ENCODE results near the gene NCKIPSD.
"Not testable (repeated sequence)": the region's sequence is repeated elsewhere in the genome, so short reads cannot be mapped to it uniquely, and the experiment has no call there.

Gene NCKIPSD

DNA sequence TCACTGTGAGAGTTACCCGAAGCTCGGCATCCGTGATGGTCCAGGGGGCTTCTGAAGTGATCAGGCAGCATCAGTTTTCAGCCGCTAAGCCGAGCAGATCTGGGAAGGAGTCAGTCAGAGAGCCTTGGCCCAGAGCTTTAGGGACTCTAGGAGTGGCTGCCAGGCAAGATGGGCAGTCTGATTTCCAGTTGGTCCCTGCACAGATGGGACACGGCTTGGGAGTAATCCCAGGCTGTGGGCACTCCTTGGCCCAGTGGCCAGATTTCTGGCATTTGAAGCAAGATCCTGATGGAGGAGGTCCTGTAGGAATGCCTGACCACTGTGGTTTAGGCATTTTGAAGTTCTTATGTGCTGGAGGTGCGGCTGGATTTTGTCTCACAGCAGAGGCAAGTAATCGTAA lies 41.8 kb upstream of the NCKIPSD start:
- POLR2A ChIA-PET = no interaction called here

DNA sequence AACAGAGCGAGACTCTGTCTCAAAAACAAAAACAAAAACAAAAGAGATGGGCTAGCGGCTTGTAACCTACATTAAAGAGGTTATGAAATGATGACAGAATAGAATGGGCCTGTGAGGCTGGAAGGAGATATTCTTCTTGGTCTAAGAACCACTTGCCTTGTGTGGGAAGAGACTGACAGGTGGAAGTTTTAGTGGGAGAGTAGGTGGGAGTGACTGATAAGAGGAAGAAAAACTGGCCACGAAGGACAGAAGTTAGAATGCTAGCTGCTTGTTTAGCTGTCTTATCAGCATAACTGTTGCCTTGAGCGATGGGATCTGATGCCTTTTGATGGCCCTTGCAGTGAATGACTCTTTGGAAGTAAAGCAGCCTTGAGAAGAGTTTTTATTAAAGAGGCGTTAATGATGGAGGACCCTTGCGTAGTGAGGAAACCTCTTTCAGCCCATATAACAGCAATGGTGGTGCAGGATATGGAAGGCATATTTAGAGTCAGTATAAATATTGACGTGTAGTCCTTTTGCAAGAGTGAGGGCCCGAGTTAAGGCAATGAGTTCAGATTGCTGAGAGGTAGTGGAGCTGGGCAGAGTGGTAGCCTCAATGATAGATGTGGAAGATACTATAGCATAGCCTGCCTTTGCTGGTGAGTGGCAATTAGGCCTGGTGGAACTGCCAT lies 39.6 kb upstream of the NCKIPSD start:
- POLR2A ChIA-PET; H3K4me1 ChIP-seq (ENCODE audit: control insufficient read depth, insufficient read depth, low read length); H3K27ac ChIP-seq (ENCODE audit: extremely low read depth, low read depth, low read length); H3K4me3 ChIP-seq (ENCODE audit: low read depth, low read length); CTCF ChIA-PET; H3K36me3 ChIP-seq (ENCODE audit: control insufficient read depth in 2 of 2, insufficient read depth in 1 of 2, low read length in 2 of 2); H3K9me3 ChIP-seq (ENCODE audit: control insufficient read depth, insufficient read depth, low read depth, low read length): not testable (repeated sequence)
- TF ChIP-seq EGR2 (tag by site-specific recombination; IDR thresholded peaks at IDR 0.05; ENCODE audit: low read depth) (peak; percentile 87), ZNF600 (tag by site-specific recombination; IDR thresholded peaks at IDR 0.05) (peak; percentile 94), ZFHX2 (tag by site-specific recombination; conservative IDR thresholded peaks at IDR 0.05) (peak; percentile 75)

More for the DNA sequence above, 41.8 kb upstream of the NCKIPSD start:
- TF ChIP-seq KLF10 (tag by site-specific recombination; IDR thresholded peaks at IDR 0.05) = no peak
- CTCF ChIA-PET = interaction anchor here (0.7 kb wide), 1 partner anchor 14 kb away, joined by 3 read pairs; no protein-coding TSS in a partner anchor
- Histone ChIP-seq H3K9me3 (ENCODE audit: control insufficient read depth, insufficient read depth, low read depth, low read length) (no peaks in the 10 kb centered on the region), H3K36me3 (ENCODE audit: control insufficient read depth in 2 of 2, insufficient read depth in 1 of 2, low read length in 2 of 2) (no peaks in the 10 kb centered on the region), H3K27ac (ENCODE audit: extremely low read depth, low read depth, low read length) (no peak overlapping the region), H3K4me3 (ENCODE audit: low read depth, low read length) (no peak overlapping the region), H3K4me1 (ENCODE audit: control insufficient read depth, insufficient read depth, low read length) (no peaks in the 10 kb centered on the region)

DNA sequence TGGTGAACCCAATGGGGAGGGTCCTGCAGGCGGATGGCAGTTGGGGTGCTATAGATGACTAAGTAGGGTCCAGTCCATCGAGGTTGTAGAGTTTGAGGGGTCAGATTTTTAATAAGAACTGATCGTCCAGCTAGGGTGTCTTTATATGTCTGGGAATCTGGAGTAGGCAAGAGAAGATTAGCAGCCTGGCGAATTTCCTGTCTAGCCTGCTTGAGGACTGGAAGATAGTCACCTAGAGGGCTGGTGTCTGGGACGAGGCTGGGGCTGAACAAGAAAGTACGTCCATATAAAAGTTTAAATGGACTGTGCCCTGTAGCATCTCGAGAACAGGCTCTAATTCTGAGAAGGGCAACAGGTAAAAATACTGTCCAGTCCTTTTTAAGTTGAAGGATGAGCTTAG lies 38.0 kb upstream of the NCKIPSD start:
- H3K27ac ChIP-seq (ENCODE audit: extremely low read depth, low read depth, low read length) = no peak overlapping the region
- CTCF ChIA-PET = no interaction called here

DNA sequence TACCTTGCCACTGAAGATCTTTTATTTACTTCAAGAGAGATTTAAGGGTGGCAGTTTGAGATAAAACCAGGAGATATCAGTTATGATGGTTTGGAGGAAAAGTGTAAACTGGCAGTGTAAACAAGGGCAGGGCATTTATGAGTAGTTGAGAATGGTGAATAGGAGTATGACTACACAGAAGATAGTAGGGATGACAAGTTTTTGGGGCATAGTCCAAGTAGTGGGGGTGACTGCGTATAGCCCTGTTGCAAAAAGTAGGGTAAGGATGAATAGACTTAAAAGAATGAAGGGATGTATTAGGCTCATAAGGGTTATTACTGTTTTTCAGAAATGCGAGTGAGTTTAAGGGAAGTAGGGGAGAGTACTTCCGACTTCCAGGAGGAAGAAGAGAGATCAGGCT lies 37.6 kb upstream of the NCKIPSD start:
- H3K27ac ChIP-seq (ENCODE audit: extremely low read depth, low read depth, low read length); H3K9me3 ChIP-seq (ENCODE audit: control insufficient read depth, insufficient read depth, low read depth, low read length); H3K4me1 ChIP-seq (ENCODE audit: control insufficient read depth, insufficient read depth, low read length); POLR2A ChIA-PET; H3K4me3 ChIP-seq (ENCODE audit: low read depth, low read length); H3K36me3 ChIP-seq (ENCODE audit: control insufficient read depth in 2 of 2, insufficient read depth in 1 of 2, low read length in 2 of 2); CTCF ChIA-PET: not testable (repeated sequence)

More for the DNA sequence above, 38.0 kb upstream of the NCKIPSD start:
- POLR2A ChIA-PET = no interaction called here
- H3K4me1 ChIP-seq (ENCODE audit: control insufficient read depth, insufficient read depth, low read length) = no peaks in the 10 kb centered on the region
- TF ChIP-seq ZNF24 (tag by site-specific recombination; IDR thresholded peaks at IDR 0.05) = no peak
- TF ChIP-seq, protein P1, sequence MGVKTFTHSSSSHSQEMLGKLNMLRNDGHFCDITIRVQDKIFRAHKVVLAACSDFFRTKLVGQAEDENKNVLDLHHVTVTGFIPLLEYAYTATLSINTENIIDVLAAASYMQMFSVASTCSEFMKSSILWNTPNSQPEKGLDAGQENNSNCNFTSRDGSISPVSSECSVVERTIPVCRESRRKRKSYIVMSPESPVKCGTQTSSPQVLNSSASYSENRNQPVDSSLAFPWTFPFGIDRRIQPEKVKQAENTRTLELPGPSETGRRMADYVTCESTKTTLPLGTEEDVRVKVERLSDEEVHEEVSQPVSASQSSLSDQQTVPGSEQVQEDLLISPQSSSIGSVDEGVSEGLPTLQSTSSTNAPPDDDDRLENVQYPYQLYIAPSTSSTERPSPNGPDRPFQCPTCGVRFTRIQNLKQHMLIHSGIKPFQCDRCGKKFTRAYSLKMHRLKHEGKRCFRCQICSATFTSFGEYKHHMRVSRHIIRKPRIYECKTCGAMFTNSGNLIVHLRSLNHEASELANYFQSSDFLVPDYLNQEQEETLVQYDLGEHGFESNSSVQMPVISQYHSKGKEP (tag by site-specific recombination; IDR thresholded peaks at IDR 0.05) = no peak
- TF ChIP-seq GLIS2 (tag by site-specific recombination; IDR thresholded peaks at IDR 0.05) = no peak
- TF ChIP-seq HOXC10 (CRISPR knock-in tag; IDR thresholded peaks at IDR 0.05) = no peak
- no peak for TF ChIP-seq REPIN1 (tag by site-specific recombination; IDR thresholded peaks at IDR 0.05; ENCODE audit: low read depth)
- H3K4me3 ChIP-seq (ENCODE audit: low read depth, low read length) = no peak overlapping the region
- no peaks in the 10 kb centered on the region for H3K36me3 ChIP-seq (ENCODE audit: control insufficient read depth in 2 of 2, insufficient read depth in 1 of 2, low read length in 2 of 2)
- no peaks in the 10 kb centered on the region for H3K9me3 ChIP-seq (ENCODE audit: control insufficient read depth, insufficient read depth, low read depth, low read length)

DNA sequence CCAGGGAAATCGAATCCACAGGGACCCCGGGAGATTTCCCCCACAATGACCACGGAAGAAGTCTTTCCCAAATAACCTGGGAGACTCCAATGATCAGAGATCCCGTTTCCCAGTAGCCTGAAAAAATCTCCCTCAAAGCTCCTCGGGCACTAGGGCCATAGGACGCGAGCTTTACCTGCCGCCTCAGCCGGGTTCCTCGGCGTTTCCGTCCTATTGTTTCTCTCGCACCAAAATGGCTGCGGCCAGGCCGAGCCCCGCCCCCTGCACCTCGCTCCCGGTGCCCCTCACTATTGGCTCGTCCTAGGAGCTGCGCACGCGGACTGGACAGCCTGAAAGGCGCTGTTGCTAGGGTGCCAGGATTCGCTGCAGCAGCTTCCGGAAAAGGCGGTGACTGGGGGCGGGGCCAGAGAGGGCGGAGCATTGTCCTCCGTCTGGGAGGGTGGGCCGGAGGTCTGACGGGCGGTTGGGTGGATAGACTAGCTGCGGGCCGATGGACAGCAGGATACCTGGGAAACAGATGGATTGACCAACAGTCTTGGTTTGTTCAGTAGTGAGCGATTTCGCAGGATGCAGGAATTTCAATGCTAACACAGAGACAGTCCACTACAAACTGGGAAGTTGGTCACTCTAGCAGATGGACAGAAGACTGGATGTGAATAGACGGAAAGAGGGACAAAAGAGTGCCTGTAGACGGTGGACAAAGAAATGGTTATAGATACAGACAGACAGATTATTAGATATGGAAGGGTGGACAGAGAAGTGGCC lies 31.4 kb upstream of the NCKIPSD start, which contains the start of gene IP6K2:
Gene IP6K2, minus strand, starts transcription at position 240 of the 765 bp plus-strand sequence. CDS start 21,930 bp downstream, outside the sequence.
- ChIA-PET CTCF (interaction anchor here (0.5 to 2.3 kb wide), 6 partner anchors 11 to 195 kb away, joined by 3 to 4 read pairs (median 4); partner anchors contain the start of gene NCKIPSD), POLR2A (interaction anchor here (0.6 to 2.0 kb wide), 12 partner anchors 9 to 529 kb away, joined by 3 to 6 read pairs (median 3); partner anchors contain the start of genes ATRIP, CDC25A, NDUFAF3 and SLC25A20)
- H3K36me3 ChIP-seq (ENCODE audit: control insufficient read depth in 2 of 2, insufficient read depth in 1 of 2, low read length in 2 of 2) = peaks cover 9 to 29% of the 10 kb centered on the region in 2 experiments; a peak in 2 of 3 replicates
- peak within 1 kb of the TSS; percentile 67 for H3K4me3 ChIP-seq (ENCODE audit: low read depth, low read length)
- H3K27ac ChIP-seq (ENCODE audit: extremely low read depth, low read depth, low read length) = peak within 1 kb of the TSS; percentile 80
- no peaks in the 10 kb centered on the region for H3K9me3 ChIP-seq (ENCODE audit: control insufficient read depth, insufficient read depth, low read depth, low read length)
- no peaks in the 10 kb centered on the region for H3K4me1 ChIP-seq (ENCODE audit: control insufficient read depth, insufficient read depth, low read length)
- TF ChIP-seq TRIM28 (IDR thresholded peaks at IDR 0.05; ENCODE audit: borderline replicate concordance, low read length) (no peak), HOXC10 (CRISPR knock-in tag; IDR thresholded peaks at IDR 0.05) (no peak), EGR2 (tag by site-specific recombination; IDR thresholded peaks at IDR 0.05; ENCODE audit: low read depth) (no peak), ZNF48 (tag by site-specific recombination; IDR thresholded peaks at IDR 0.05) (no peak), FEZF1 (tag by site-specific recombination; IDR thresholded peaks at IDR 0.05) (no peak), ZSCAN23 (tag by site-specific recombination; IDR thresholded peaks at IDR 0.05) (no peak), YY1 (tag by site-specific recombination; IDR thresholded peaks at IDR 0.05) (no peak; the same call in 1 of the 2 replicates), ZNF133 (tag by site-specific recombination; IDR thresholded peaks at IDR 0.05) (no peak), OSR2 (tag by site-specific recombination; IDR thresholded peaks at IDR 0.05) (no peak), ZNF114 (tag by site-specific recombination; IDR thresholded peaks at IDR 0.05) (no peak), SP2 (tag by site-specific recombination; IDR thresholded peaks at IDR 0.05) (peak; percentile 99), ZNF211 (tag by site-specific recombination; IDR thresholded peaks at IDR 0.05; ENCODE audit: low read depth) (no peak), ZBTB1 (tag by site-specific recombination; IDR thresholded peaks at IDR 0.05) (no peak)
- TF ChIP-seq, protein P2, sequence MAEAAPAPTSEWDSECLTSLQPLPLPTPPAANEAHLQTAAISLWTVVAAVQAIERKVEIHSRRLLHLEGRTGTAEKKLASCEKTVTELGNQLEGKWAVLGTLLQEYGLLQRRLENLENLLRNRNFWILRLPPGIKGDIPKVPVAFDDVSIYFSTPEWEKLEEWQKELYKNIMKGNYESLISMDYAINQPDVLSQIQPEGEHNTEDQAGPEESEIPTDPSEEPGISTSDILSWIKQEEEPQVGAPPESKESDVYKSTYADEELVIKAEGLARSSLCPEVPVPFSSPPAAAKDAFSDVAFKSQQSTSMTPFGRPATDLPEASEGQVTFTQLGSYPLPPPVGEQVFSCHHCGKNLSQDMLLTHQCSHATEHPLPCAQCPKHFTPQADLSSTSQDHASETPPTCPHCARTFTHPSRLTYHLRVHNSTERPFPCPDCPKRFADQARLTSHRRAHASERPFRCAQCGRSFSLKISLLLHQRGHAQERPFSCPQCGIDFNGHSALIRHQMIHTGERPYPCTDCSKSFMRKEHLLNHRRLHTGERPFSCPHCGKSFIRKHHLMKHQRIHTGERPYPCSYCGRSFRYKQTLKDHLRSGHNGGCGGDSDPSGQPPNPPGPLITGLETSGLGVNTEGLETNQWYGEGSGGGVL (tag by site-specific recombination; IDR thresholded peaks at IDR 0.05) = no peak

All from HEK293 (cell line).